Fibroblast of lung (primary cell): ENCODE measurements around the gene LAGE3.

Experiments
- EZH2 ChIP-seq: IDR thresholded peaks from 2 replicates; pipeline ENCODE4 v1.5.1; 2012; ENCODE audit warnings: low read length, control low read depth, mild to moderate bottlenecking; ENCODE audit errors: missing control alignments
- TF ChIP-seq, protein P1 (sequence below), 2 donors: IDR thresholded peaks in 1 of 2; conservative IDR thresholded peaks in 1 of 2; 1 replicate in 1 of 2; 2 replicates in 1 of 2; pipeline ENCODE4 v1.5.1; 2011 to 2012; ENCODE audit warnings: low read length in 2 of 2, control low read depth in 1 of 2, inconsistent platforms in 1 of 2, low read depth in 1 of 2, mild to moderate bottlenecking in 1 of 2

DNA sequence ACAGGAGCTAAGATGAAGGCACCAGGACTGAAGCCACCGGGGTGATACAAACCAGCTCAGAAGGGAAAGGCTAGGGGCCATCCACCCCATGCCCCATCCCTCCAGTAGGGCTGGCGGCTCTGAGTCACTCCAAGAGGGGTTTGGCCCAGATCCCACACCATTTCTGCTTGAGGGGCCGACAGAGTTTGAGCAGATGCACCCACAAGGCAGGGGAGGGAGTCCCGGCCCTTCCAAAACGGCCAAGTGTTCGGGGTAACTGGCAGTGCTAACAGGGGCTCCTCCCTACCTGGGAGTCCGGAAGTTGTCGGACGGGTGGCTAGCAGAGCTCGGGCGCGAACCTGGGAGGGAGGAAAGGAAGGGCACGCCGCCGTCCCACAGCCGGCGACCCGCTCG lies 10.9 kb upstream of the LAGE3 start:
- TF ChIP-seq, protein P1, sequence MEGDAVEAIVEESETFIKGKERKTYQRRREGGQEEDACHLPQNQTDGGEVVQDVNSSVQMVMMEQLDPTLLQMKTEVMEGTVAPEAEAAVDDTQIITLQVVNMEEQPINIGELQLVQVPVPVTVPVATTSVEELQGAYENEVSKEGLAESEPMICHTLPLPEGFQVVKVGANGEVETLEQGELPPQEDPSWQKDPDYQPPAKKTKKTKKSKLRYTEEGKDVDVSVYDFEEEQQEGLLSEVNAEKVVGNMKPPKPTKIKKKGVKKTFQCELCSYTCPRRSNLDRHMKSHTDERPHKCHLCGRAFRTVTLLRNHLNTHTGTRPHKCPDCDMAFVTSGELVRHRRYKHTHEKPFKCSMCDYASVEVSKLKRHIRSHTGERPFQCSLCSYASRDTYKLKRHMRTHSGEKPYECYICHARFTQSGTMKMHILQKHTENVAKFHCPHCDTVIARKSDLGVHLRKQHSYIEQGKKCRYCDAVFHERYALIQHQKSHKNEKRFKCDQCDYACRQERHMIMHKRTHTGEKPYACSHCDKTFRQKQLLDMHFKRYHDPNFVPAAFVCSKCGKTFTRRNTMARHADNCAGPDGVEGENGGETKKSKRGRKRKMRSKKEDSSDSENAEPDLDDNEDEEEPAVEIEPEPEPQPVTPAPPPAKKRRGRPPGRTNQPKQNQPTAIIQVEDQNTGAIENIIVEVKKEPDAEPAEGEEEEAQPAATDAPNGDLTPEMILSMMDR (conservative IDR thresholded peaks at IDR 0.05 in 1 of 2, IDR thresholded peaks at IDR 0.05 in 1 of 2; ENCODE audit: low read depth in 1 of 2, low read length in 2 of 2): no peak
- no peak for TF ChIP-seq EZH2
